ENCODE results near the gene MORN1. TPM values are rescaled to one million over a fixed set of nuclear protein-coding genes. Genes with fewer than 3 reads are reported as not detected.
A peak's percentile ranks its signal among the peaks of the same experiment; 100 is the strongest.

The MORN1 gene
- total RNA-seq, 4 donors from 2014 or later = 5.0 to 14.6 (median 9.2) TPM

GRCh38 chr1:2358651-2359640 lies 32.4 kb downstream of the MORN1 start:
- Histone ChIP-seq H3K4me3 (no peak overlapping the region), H3K27ac (peak overlapping the region in 2 of 4 donors; percentile 27 to 80), H3K36me3 (peaks cover 0 to 6% of the 10 kb centered on the region in 2 donors), H3K9me3 (no peaks in the 10 kb centered on the region), H3K27me3 (no peaks in the 10 kb centered on the region), H3K4me1 (peaks cover 0 to 38% (median 18%) of the 10 kb centered on the region in 3 donors)
- TF ChIP-seq POLR2A (IDR thresholded peaks at IDR 0.05) = no peak
- no peak for TF ChIP-seq CTCF (IDR thresholded peaks at IDR 0.05)
- TF ChIP-seq EP300 (IDR thresholded peaks at IDR 0.05) = no peak
- TF ChIP-seq POLR2AphosphoS5 (IDR thresholded peaks at IDR 0.05) = no peak
- no peak for ATAC-seq
- WGBS, 2 donors (ENCODE audit: low coverage in 1 of 2) = 83 to 91% methylated on average over 1 to 14 of the region's 24 CpGs

GRCh38 chr1:2358072-2358471 lies 33.3 kb downstream of the MORN1 start:
- TF ChIP-seq POLR2A (IDR thresholded peaks at IDR 0.05) (no peak), CTCF (IDR thresholded peaks at IDR 0.05) (no peak), POLR2AphosphoS5 (IDR thresholded peaks at IDR 0.05) (no peak), EP300 (IDR thresholded peaks at IDR 0.05) (no peak)
- Histone ChIP-seq H3K4me3 (no peak overlapping the region), H3K9me3 (no peaks in the 10 kb centered on the region), H3K27me3 (no peaks in the 10 kb centered on the region), H3K36me3 (peaks cover 0 to 6% of the 10 kb centered on the region in 2 donors), H3K27ac (peak overlapping the region in 1 of 4 donors; percentile 27), H3K4me1 (peaks cover 0 to 44% (median 18%) of the 10 kb centered on the region in 3 donors)
- 60 to 100% methylated on average over 1 of the region's 13 CpGs for WGBS, 2 donors (ENCODE audit: low coverage in 1 of 2)
- ATAC-seq = no peak

GRCh38 chr1:2356911-2357845 lies 34.2 kb downstream of the MORN1 start:
- WGBS, 2 donors (ENCODE audit: low coverage in 1 of 2) = 85% methylated on average over 4 of the region's 37 CpGs; no CpG with 5 or more reads in 1 of the 2 donors
- Histone ChIP-seq H3K27me3 (no peaks in the 10 kb centered on the region), H3K36me3 (peaks cover 0 to 6% of the 10 kb centered on the region in 2 donors), H3K27ac (no peak overlapping the region), H3K4me1 (peaks cover 0 to 44% (median 18%) of the 10 kb centered on the region in 3 donors), H3K9me3 (no peaks in the 10 kb centered on the region), H3K4me3 (no peak overlapping the region)
- TF ChIP-seq CTCF (IDR thresholded peaks at IDR 0.05) (no peak), EP300 (IDR thresholded peaks at IDR 0.05) (no peak), POLR2AphosphoS5 (IDR thresholded peaks at IDR 0.05) (no peak), POLR2A (IDR thresholded peaks at IDR 0.05) (no peak)
- no peak for ATAC-seq

GRCh38 chr1:2356401-2356800 lies 35.0 kb downstream of the MORN1 start:
- TF ChIP-seq EP300 (IDR thresholded peaks at IDR 0.05) (no peak), POLR2AphosphoS5 (IDR thresholded peaks at IDR 0.05) (no peak), POLR2A (IDR thresholded peaks at IDR 0.05) (no peak), CTCF (IDR thresholded peaks at IDR 0.05) (no peak)
- 80% methylated on average over 1 of the region's 15 CpGs; no CpG with 5 or more reads in 1 of the 2 donors for WGBS, 2 donors (ENCODE audit: low coverage in 1 of 2)
- Histone ChIP-seq H3K9me3 (no peaks in the 10 kb centered on the region), H3K27ac (no peak overlapping the region), H3K4me1 (peaks cover 0 to 40% (median 18%) of the 10 kb centered on the region in 3 donors), H3K36me3 (peaks cover 0 to 6% of the 10 kb centered on the region in 2 donors), H3K27me3 (no peaks in the 10 kb centered on the region), H3K4me3 (no peak overlapping the region)
- ATAC-seq = no peak

Measured in gastroesophageal sphincter (tissue), 4 donors.